Breast epithelium (tissue), 3 donors: Measurements from ENCODE around the gene CSHL1.

Experiments used
- POLR2A ChIP-seq: fragments of 450-650 bp; IDR thresholded peaks from one replicate; pipeline ENCODE4 v1.6.1; 2016; ENCODE audit warnings: antibody characterized with exemption, mild to moderate bottlenecking, moderate library complexity
- POLR2AphosphoS5 ChIP-seq, 3 donors: sonication (generic); formaldehyde crosslinking; IDR thresholded peaks; one replicate each; pipeline ENCODE4 v1.6.1; 2017; ENCODE audit warnings: antibody characterized with exemption in 3 of 3
- TF ChIP-seq, protein P1 (sequence below), 3 donors: fragments of 450-650 bp; IDR thresholded peaks; one replicate each; pipeline ENCODE4 v1.5.1; 2016 to 2017; ENCODE audit warnings: antibody characterized with exemption in 3 of 3, mild to moderate bottlenecking in 3 of 3, moderate library complexity in 3 of 3

DNA sequence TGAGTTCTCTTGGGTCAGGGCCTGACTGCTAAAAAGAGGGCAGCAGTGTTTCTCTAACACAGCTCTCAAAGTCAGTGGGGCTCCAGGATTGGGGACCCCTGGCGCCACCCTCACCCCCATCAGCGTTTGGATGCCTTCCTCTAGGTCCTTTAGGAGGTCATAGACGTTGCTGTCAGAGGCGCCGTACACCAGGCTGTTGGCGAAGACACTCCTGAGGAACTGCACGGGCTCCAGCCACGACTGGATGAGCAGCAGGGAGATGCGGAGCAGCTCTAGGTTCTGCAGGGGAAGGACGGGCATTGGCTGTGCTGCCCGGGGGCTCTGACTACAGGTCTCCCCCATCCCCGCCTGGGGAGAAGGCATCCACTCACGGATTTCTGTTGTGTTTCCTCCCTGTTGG lies 6.6 kb upstream of the CSHL1 start:
- TF ChIP-seq, protein P1, sequence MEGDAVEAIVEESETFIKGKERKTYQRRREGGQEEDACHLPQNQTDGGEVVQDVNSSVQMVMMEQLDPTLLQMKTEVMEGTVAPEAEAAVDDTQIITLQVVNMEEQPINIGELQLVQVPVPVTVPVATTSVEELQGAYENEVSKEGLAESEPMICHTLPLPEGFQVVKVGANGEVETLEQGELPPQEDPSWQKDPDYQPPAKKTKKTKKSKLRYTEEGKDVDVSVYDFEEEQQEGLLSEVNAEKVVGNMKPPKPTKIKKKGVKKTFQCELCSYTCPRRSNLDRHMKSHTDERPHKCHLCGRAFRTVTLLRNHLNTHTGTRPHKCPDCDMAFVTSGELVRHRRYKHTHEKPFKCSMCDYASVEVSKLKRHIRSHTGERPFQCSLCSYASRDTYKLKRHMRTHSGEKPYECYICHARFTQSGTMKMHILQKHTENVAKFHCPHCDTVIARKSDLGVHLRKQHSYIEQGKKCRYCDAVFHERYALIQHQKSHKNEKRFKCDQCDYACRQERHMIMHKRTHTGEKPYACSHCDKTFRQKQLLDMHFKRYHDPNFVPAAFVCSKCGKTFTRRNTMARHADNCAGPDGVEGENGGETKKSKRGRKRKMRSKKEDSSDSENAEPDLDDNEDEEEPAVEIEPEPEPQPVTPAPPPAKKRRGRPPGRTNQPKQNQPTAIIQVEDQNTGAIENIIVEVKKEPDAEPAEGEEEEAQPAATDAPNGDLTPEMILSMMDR (IDR thresholded peaks at IDR 0.05) = no peak
- TF ChIP-seq POLR2A = no peak
- no peak for TF ChIP-seq POLR2AphosphoS5 (IDR thresholded peaks at IDR 0.05)
